Epithelial cell of esophagus (primary cell): ENCODE data around the gene C19orf33.

Source experiments
- DNase-seq: peaks from one replicate; pipeline ENCODE4 v3.0.0; 2010; ENCODE audit warnings: low read depth
- H3K4me3 ChIP-seq: 2 replicates; pipeline ENCODE4 v1.5.1; 2011; ENCODE audit warnings: mild to moderate bottlenecking, low read length, control low read depth
- CTCF ChIP-seq: IDR thresholded peaks from 2 replicates; pipeline ENCODE4 v1.5.1; 2011; ENCODE audit warnings: low read depth, mild to moderate bottlenecking, low read length, control low read depth, inconsistent platforms; ENCODE audit not compliant: insufficient read depth; ENCODE audit errors: missing control alignments

C19orf33 gene

GRCh38 chr19:38288123-38288855, 15.8 kb upstream of the C19orf33 start:
- no peak overlapping the region for H3K4me3 ChIP-seq
- DNase-seq: no peak
- no peak for TF ChIP-seq CTCF

GRCh38 chr19:38289955-38290354, 14.1 kb upstream of the C19orf33 start:
- H3K4me3 ChIP-seq: no peak overlapping the region
- no peak for DNase-seq
- TF ChIP-seq CTCF: no peak

GRCh38 chr19:38290631-38291147, 13.4 kb upstream of the C19orf33 start:
- TF ChIP-seq CTCF: no peak
- peak; percentile 96 for DNase-seq
- H3K4me3 ChIP-seq: no peak overlapping the region

- no peak for DNase-seq
- TF ChIP-seq CTCF: no peak
- no peak overlapping the region for H3K4me3 ChIP-seq
Observed at GRCh38 chr19:38291855-38292254, 12.2 kb upstream of the C19orf33 start.

- no peak overlapping the region for H3K4me3 ChIP-seq
- no peak for TF ChIP-seq CTCF
- no peak for DNase-seq
Observed at GRCh38 chr19:38293281-38293680, 10.8 kb upstream of the C19orf33 start.

- TF ChIP-seq CTCF: no peak
- H3K4me3 ChIP-seq: no peak overlapping the region
- DNase-seq: no peak
Observed at GRCh38 chr19:38294090-38294489, 10.0 kb upstream of the C19orf33 start.
